Caco-2 (cell line): ENCODE measurements around the gene SRR. TPM values are rescaled to one million over a fixed set of nuclear protein-coding genes. Genes with fewer than 3 reads are reported as not detected.
A peak's percentile ranks its signal among the peaks of the same experiment; 100 is the strongest.

ENCODE experiments used
- BruUV-seq: library from RNA; stranded (reverse); fragments of 400-500 nt; replicated peaks from 2 replicates; lab custom pipeline; 2021; lab: Mats Ljungman, UMichigan
- CTCF ChIA-PET: fragments of 300-600 bp; sonication (Branson Sonifier 250); formaldehyde crosslinking; loops from one replicate; lab custom pipeline; 2022; ENCODE audit warnings: antibody characterized with exemption; lab: Charles Lee
- POLR2A ChIA-PET: fragments of 300-600 bp; sonication (Branson Sonifier 250); formaldehyde crosslinking; loops from one replicate; lab custom pipeline; 2022; ENCODE audit warnings: antibody characterized with exemption; lab: Charles Lee
- DNase-seq, 2 experiments: peaks; one replicate each; pipeline versions ENCODE4 v3.0.0 to v3.0.0-alpha.2; 2020 to 2022
- H3K27me3 ChIP-seq: replicated peaks from 2 replicates; pipeline ENCODE4 v1.6.0; 2011; ENCODE audit warnings: low read length; ENCODE audit not compliant: control insufficient read depth, insufficient read depth
- H3K36me3 ChIP-seq: 2 replicates; pipeline ENCODE4 v1.5.1; 2011; ENCODE audit warnings: low read length; ENCODE audit not compliant: control insufficient read depth, insufficient read depth
- H3K4me1 ChIP-seq: fragments of 250-450 bp; sonication (Bioruptor Pico); 2 replicates; pipeline ENCODE4 v1.5.1; 2020; ENCODE audit warnings: mild to moderate bottlenecking
- H3K4me3 ChIP-seq: 2 replicates; pipeline ENCODE4 v1.5.1; 2011; ENCODE audit warnings: low read depth, mild to moderate bottlenecking, control low read depth, low read length
- H3K9me3 ChIP-seq: fragments of 250-450 bp; sonication (Bioruptor Pico); 2 replicates; pipeline ENCODE4 v1.5.1; 2020; ENCODE audit warnings: mild to moderate bottlenecking, moderate library complexity
- H3K27ac Mint-ChIP-seq: one replicate; pipeline ENCODE4 v1.8.0; 2022; ENCODE audit warnings: mixed read lengths; ENCODE audit not compliant: unreplicated experiment
- H3K27me3 Mint-ChIP-seq: one replicate; pipeline ENCODE4 v1.8.0; 2022; ENCODE audit warnings: mixed read lengths; ENCODE audit not compliant: insufficient read depth, unreplicated experiment
- H3K36me3 Mint-ChIP-seq: one replicate; pipeline ENCODE4 v1.8.0; 2022; ENCODE audit warnings: mild to moderate bottlenecking, mixed read lengths; ENCODE audit not compliant: insufficient read depth, unreplicated experiment
- H3K4me1 Mint-ChIP-seq: one replicate; pipeline ENCODE4 v1.8.0; 2022; ENCODE audit warnings: low read depth, mixed read lengths; ENCODE audit not compliant: unreplicated experiment
- H3K4me3 Mint-ChIP-seq: one replicate; pipeline ENCODE4 v1.8.0; 2022; ENCODE audit warnings: mild to moderate bottlenecking, moderate library complexity, mixed read lengths; ENCODE audit not compliant: unreplicated experiment
- H3K9me3 Mint-ChIP-seq: one replicate; pipeline ENCODE4 v1.8.0; 2022; ENCODE audit warnings: mixed read lengths; ENCODE audit not compliant: unreplicated experiment
- CTCF ChIP-seq, 2 experiments: fragments of 200-600 bp in 1 of 2; IDR thresholded peaks; 1 replicate in 1 of 2; 2 replicates in 1 of 2; pipeline versions ENCODE4 v1.5.1 to v1.8.0; 2011 to 2022; ENCODE audit warnings: antibody characterized with exemption in 1 of 2, control low read depth in 1 of 2, inconsistent platforms in 1 of 2, low read depth in 1 of 2, low read length in 1 of 2, mild to moderate bottlenecking in 1 of 2, moderate library complexity in 1 of 2; ENCODE audit not compliant: insufficient read depth in 1 of 2, severe bottlenecking in 1 of 2, unreplicated experiment in 1 of 2
- intact Hi-C: fragments of 100-400 bp; cut with micrococcal nuclease; formaldehyde crosslinking; loops from one replicate; pipeline ENCODE4 v1.10.0; 2022; ENCODE audit not compliant: unreplicated experiment
- total RNA-seq: library from RNA; stranded (reverse); gene quantifications from 2 replicates; pipeline ENCODE4 v1.2.3, GENCODE V29; 2022

SRR gene
- total RNA-seq, 1 experiment from 2014 or later = 18.2 TPM

- POLR2A ChIA-PET = interaction anchor here (0.6 to 3.2 kb wide), 10 partner anchors 10 to 349 kb away, joined by 3 to 29 read pairs (median 10); partner anchors contain the start of genes PAFAH1B1, SMG6 and SRR
These were observed 32.6 kb downstream of the SRR start, which contains the start of gene TSR1 for GRCh38 chr17:2336215-2336851. Gene TSR1 (minus strand): TSS chr17:2336457. CDS start chr17:2336427, 30 bp downstream.

GRCh38 chr17:2336852-2337543 lies 33.2 kb downstream of the SRR start, which contains the start of gene SGSM2:
Gene SGSM2 (plus strand): TSS chr17:2337501. CDS start chr17:2337689, 188 bp downstream.
- H3K36me3 ChIP-seq = peaks cover 3% of the 10 kb centered on the region
- BruUV-seq = no TSS peak
- Mint-ChIP-seq H3K4me1 (peaks cover 6% of the 10 kb centered on the region), H3K27ac (peak within 1 kb of the TSS; percentile 95), H3K9me3 (no peaks in the 10 kb centered on the region), H3K36me3 (peaks cover 7% of the 10 kb centered on the region), H3K4me3 (peak within 1 kb of the TSS; percentile 99), H3K27me3 (no peaks in the 10 kb centered on the region)
- TF ChIP-seq CTCF (IDR thresholded peaks at IDR 0.05; ENCODE audit: insufficient read depth in 1 of 2, low read depth in 1 of 2, low read length in 1 of 2, severe bottlenecking in 1 of 2, unreplicated experiment in 1 of 2) = no peak
- intact Hi-C loops = loop anchor here (1.0 kb wide), 2 partner anchors 16 to 34 kb away; partner anchors contain the start of genes SMG6 and SRR
- H3K4me1 ChIP-seq = peaks cover 13% of the 10 kb centered on the region; the same call in 1 of the 2 replicates
- peak; percentile 71 to 77 for DNase-seq
- POLR2A ChIA-PET = interaction anchor here (0.7 to 3.2 kb wide), 9 partner anchors 9 to 621 kb away, joined by 3 to 29 read pairs (median 10); partner anchors contain the start of genes PAFAH1B1, SMG6 and SRR
- CTCF ChIA-PET = interaction anchor here (1.0 to 3.5 kb wide), 5 partner anchors 11 to 92 kb away, joined by 3 to 60 read pairs (median 10); partner anchors contain the start of genes SMG6 and SRR
- no peaks in the 10 kb centered on the region for H3K27me3 ChIP-seq
- H3K9me3 ChIP-seq = no peaks in the 10 kb centered on the region
- peak within 1 kb of the TSS; percentile 72 for H3K4me3 ChIP-seq

More at GRCh38 chr17:2336215-2336851, 32.6 kb downstream of the SRR start, which contains the start of gene TSR1:
- peaks cover 13% of the 10 kb centered on the region; the same call in 1 of the 2 replicates for H3K4me1 ChIP-seq
- no TSS peak for BruUV-seq
- CTCF ChIA-PET = interaction anchor here (0.5 to 3.5 kb wide), 6 partner anchors 12 to 374 kb away, joined by 3 to 60 read pairs (median 7); partner anchors contain the start of genes SMG6 and SRR
- peak in 1 of 2 experiments; percentile 46 for TF ChIP-seq CTCF (IDR thresholded peaks at IDR 0.05; ENCODE audit: insufficient read depth in 1 of 2, low read depth in 1 of 2, low read length in 1 of 2, severe bottlenecking in 1 of 2, unreplicated experiment in 1 of 2)
- Mint-ChIP-seq H3K36me3 (peaks cover under 1% of the 10 kb centered on the region), H3K4me1 (peaks cover 6% of the 10 kb centered on the region), H3K27me3 (no peaks in the 10 kb centered on the region), H3K4me3 (peak within 1 kb of the TSS; percentile 99), H3K9me3 (no peaks in the 10 kb centered on the region), H3K27ac (peak within 1 kb of the TSS; percentile 95)
- DNase-seq = peak; percentile 93 to 95
- H3K36me3 ChIP-seq = peaks cover 3% of the 10 kb centered on the region
- intact Hi-C loops = loop anchor here (1.0 kb wide), 2 partner anchors 17 to 33 kb away; partner anchors contain the start of genes SMG6 and SRR
- H3K27me3 ChIP-seq = no peaks in the 10 kb centered on the region
- H3K9me3 ChIP-seq = no peaks in the 10 kb centered on the region
- peak within 1 kb of the TSS; percentile 72 for H3K4me3 ChIP-seq
